ENCODE data around the gene LDAH. TPM values are rescaled to one million over a fixed set of nuclear protein-coding genes. Genes with fewer than 3 reads are reported as not detected.

Gene LDAH
- total RNA-seq, 4 donors from 2014 or later, result 7.4 to 14.5 (median 13.5) TPM

DNA sequence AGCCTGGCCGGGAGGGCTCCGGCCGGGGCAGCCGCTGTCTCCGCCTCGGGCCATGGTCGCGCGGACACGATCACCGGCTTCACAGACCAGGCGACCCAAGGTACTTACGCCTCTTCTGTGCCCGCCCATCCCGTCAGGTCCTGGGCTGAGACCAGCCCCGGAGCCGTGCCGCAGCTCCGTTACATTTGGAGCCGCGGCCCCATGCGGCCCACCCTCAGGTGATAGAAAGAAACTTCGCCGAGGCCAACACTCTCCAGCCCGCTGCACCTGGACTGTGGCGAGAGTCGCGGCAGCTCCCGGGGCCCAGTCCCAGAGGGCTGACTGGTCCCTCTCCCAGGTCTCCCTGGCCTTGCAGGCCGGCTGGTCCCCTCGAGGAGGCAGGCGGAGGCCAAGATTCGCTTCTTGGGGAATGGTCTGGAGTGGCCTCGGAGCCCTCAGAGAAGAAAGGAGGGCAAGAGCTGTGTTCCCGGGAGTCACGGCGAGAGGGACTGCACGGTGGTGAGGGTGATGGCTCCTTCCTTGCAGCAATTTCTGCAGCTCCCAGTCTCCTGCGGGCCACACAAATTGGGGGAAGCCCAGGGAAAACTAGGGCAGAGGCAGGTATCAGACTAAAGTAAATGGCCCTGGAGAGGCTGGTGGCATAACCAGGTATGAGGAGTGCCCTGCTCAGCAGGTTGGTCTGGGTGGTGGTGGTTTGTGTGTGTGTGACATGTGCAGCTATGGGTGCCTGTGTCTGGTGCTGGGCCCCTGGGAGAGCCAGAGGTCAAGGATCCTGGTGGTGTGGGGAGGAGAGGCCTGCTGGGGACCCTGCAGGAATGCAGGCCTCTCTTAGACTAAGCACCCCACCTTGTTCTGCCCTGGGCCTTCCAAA is 155.1 kb downstream of the LDAH start:
- DNase-seq, result peak in 1 of 3 donors; percentile 47
- Histone ChIP-seq H3K27me3 (peaks cover 4 to 65% of the 10 kb centered on the region in 2 donors), H3K4me1 (peaks cover 0 to 34% (median 11%) of the 10 kb centered on the region in 4 donors), H3K36me3 (no peaks in the 10 kb centered on the region), H3K27ac (peak overlapping the region in 1 of 4 donors; percentile 36), H3K9me3 (no peaks in the 10 kb centered on the region), H3K4me3 (peak overlapping the region; percentile 31 to 56 (median 48))
- TF ChIP-seq CTCF (IDR thresholded peaks at IDR 0.05), result no peak
- TF ChIP-seq POLR2A (IDR thresholded peaks at IDR 0.05), result no peak

GRCh38 chr2:20667151-20667530 is 155.8 kb downstream of the LDAH start:
- Histone ChIP-seq H3K9me3 (no peaks in the 10 kb centered on the region), H3K27ac (peak overlapping the region in 2 of 4 donors; percentile 46 to 57), H3K4me3 (peak overlapping the region; percentile 43 to 56 (median 52)), H3K36me3 (no peaks in the 10 kb centered on the region), H3K27me3 (peaks cover 4 to 65% of the 10 kb centered on the region in 2 donors), H3K4me1 (peaks cover 0 to 34% (median 11%) of the 10 kb centered on the region in 4 donors)
- TF ChIP-seq CTCF (IDR thresholded peaks at IDR 0.05) (no peak), POLR2A (IDR thresholded peaks at IDR 0.05) (no peak)
- DNase-seq, result no peak

GRCh38 chr2:20666304-20667150 is 156.4 kb downstream of the LDAH start, which contains the start of gene GDF7:
Gene GDF7 (plus strand): TSS chr2:20667144. CDS start chr2:20667240, 96 bp downstream.
- no peaks in the 10 kb centered on the region for H3K36me3 ChIP-seq
- no peaks in the 10 kb centered on the region for H3K9me3 ChIP-seq
- TF ChIP-seq CTCF (IDR thresholded peaks at IDR 0.05), result peak in 1 of 6 experiments; percentile 30
- TF ChIP-seq POLR2A (IDR thresholded peaks at IDR 0.05), result no peak
- peak within 1 kb of the TSS in 2 of 4 donors; percentile 46 to 57 for H3K27ac ChIP-seq
- peak within 1 kb of the TSS; percentile 43 to 56 (median 52) for H3K4me3 ChIP-seq
- peaks cover 0 to 34% (median 11%) of the 10 kb centered on the region in 4 donors for H3K4me1 ChIP-seq
- DNase-seq, result peak; percentile 61 to 69 (median 66)
- H3K27me3 ChIP-seq, result peaks cover 4 to 64% of the 10 kb centered on the region in 2 donors

- Histone ChIP-seq H3K27me3 (peaks cover 4 to 59% of the 10 kb centered on the region in 2 donors), H3K27ac (peak overlapping the region in 1 of 4 donors; percentile 57), H3K36me3 (no peaks in the 10 kb centered on the region), H3K9me3 (no peaks in the 10 kb centered on the region), H3K4me3 (peak overlapping the region; percentile 43 to 56 (median 52)), H3K4me1 (peaks cover 0 to 30% (median 11%) of the 10 kb centered on the region in 4 donors)
- DNase-seq, result no peak
- TF ChIP-seq CTCF (IDR thresholded peaks at IDR 0.05), result no peak
- no peak for TF ChIP-seq POLR2A (IDR thresholded peaks at IDR 0.05)
Observed at GRCh38 chr2:20666005-20666303, 156.9 kb downstream of the LDAH start.

DNA sequence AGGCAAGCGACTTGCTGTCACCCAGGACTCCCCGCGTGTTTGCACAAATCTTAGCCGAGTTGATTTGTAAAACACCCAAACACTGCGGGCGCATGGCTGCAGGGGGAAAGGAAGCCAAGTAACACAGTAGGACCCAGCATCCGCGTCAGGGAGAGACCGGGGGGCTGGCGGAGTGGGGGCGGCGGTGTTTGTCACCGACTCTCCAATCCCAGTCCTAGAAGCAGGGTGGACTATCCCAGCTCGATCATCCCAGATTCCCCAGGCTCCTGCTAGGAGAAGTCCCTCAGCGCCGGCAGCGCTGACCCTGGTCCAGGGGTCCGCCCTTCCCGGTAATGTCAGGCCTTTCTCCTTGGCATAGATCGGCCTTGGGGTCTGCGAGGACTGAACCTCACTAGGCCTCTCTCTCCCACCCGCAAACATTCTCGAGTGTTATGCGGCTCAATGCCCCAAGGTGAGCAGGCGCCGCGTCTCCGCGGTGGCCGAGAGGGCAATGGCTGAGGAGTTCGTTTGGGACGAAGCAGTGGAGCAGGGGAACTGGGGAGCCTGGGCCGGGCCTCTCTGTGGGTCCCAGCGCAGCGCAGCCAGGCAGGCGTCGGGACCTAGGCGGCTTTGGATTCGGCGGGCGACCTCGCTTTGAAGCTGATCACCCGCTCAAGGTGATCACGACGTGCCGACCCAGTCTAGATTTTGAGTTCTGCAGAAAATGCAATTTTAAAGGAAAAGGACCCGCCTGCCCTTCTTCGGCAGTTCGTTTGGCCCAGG is 157.5 kb downstream of the LDAH start:
- Histone ChIP-seq H3K4me3 (peak overlapping the region; percentile 43 to 56 (median 52)), H3K27ac (peak overlapping the region in 1 of 4 donors; percentile 57), H3K27me3 (peaks cover 2 to 53% of the 10 kb centered on the region in 2 donors), H3K36me3 (no peaks in the 10 kb centered on the region), H3K4me1 (peaks cover 0 to 25% (median 11%) of the 10 kb centered on the region in 4 donors), H3K9me3 (no peaks in the 10 kb centered on the region)
- peak in 1 of 3 donors; percentile 51 for DNase-seq
- TF ChIP-seq POLR2A (IDR thresholded peaks at IDR 0.05) (no peak), CTCF (IDR thresholded peaks at IDR 0.05) (no peak)
